Measurements from ENCODE around the gene HFE.

Gene HFE, protein sequence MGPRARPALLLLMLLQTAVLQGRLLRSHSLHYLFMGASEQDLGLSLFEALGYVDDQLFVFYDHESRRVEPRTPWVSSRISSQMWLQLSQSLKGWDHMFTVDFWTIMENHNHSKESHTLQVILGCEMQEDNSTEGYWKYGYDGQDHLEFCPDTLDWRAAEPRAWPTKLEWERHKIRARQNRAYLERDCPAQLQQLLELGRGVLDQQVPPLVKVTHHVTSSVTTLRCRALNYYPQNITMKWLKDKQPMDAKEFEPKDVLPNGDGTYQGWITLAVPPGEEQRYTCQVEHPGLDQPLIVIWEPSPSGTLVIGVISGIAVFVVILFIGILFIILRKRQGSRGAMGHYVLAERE

GRCh38 chr6:26087284-26088115 is at the start of gene HFE:
Gene HFE, plus strand, starts transcription at chr6:26087429. Its CDS starts 12 bp downstream, at chr6:26087441.
- peak; percentile 52 for DNase-seq (ENCODE audit: low spot score)
- TF ChIP-seq, protein P1, sequence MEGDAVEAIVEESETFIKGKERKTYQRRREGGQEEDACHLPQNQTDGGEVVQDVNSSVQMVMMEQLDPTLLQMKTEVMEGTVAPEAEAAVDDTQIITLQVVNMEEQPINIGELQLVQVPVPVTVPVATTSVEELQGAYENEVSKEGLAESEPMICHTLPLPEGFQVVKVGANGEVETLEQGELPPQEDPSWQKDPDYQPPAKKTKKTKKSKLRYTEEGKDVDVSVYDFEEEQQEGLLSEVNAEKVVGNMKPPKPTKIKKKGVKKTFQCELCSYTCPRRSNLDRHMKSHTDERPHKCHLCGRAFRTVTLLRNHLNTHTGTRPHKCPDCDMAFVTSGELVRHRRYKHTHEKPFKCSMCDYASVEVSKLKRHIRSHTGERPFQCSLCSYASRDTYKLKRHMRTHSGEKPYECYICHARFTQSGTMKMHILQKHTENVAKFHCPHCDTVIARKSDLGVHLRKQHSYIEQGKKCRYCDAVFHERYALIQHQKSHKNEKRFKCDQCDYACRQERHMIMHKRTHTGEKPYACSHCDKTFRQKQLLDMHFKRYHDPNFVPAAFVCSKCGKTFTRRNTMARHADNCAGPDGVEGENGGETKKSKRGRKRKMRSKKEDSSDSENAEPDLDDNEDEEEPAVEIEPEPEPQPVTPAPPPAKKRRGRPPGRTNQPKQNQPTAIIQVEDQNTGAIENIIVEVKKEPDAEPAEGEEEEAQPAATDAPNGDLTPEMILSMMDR (IDR thresholded peaks at IDR 0.05; ENCODE audit: borderline replicate concordance, control extremely low read depth, extremely low read depth, insufficient read depth, missing control alignments) = no peak
- in situ Hi-C loops (cut with MboI; ENCODE audit: low sequenced_read_pairs, unreplicated experiment) = no loop called here

DNA sequence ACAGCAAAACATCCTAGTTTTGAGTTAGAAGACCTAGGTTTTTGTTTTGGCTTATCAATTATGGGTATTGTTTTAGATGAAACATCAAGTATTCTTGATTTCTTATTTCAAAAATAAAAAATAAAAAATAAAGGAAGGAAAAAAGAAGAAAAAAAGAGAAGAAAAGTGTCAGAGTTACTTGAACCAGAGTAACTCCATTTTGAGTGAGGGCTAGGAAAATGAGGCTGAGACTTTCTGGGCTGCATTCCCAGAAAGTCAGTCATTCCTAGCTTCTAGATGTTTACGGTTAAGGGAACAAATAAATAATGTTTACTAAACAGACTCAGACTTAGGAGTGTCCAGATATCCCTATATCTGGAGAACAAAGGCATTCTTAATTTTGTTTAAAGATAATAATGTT is 45.3 kb upstream of the HFE start:
- no peak for DNase-seq (ENCODE audit: low spot score)
- TF ChIP-seq, protein P1 (IDR thresholded peaks at IDR 0.05; ENCODE audit: borderline replicate concordance, control extremely low read depth, extremely low read depth, insufficient read depth, missing control alignments) = no peak
- in situ Hi-C loops (cut with MboI; ENCODE audit: low sequenced_read_pairs, unreplicated experiment) = no loop called here

DNA sequence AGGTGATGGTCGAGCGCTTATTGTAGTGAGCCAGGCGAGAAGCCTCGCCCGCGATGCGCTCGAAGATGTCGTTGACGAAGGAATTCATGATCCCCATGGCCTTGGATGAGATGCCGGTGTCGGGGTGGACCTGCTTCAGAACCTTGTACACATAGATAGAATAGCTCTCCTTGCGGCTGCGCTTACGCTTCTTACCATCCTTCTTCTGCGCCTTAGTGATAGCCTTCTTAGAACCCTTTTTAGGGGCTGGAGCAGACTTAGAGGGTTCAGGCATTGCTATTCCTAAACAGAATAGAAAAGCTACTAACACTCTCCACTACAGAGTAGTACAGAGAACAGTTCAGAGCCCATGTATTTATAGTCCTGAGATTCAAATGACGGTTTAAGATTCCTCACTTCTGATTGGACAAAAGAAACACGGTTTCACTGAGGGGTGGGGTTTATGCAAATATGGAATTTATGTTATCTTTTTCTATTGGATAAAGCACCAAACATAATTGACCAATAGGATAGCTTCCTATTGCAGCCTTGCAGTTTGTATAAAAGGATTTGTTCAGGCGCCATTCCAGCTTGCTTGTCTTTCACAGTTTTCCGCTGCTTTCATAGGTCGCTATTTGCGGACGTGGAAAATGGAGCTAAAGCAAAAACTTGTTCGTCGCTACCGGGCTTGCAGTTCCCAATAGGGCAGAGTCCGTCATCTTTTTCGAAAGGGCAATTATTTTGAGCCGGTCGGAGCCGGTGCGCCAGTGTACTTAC is 43.7 kb upstream of the HFE start:
- TF ChIP-seq, protein P1 (IDR thresholded peaks at IDR 0.05; ENCODE audit: borderline replicate concordance, control extremely low read depth, extremely low read depth, insufficient read depth, missing control alignments) = no peak
- DNase-seq (ENCODE audit: low spot score) = peak; percentile 83
- in situ Hi-C loops (cut with MboI; ENCODE audit: low sequenced_read_pairs, unreplicated experiment) = no loop called here

DNA sequence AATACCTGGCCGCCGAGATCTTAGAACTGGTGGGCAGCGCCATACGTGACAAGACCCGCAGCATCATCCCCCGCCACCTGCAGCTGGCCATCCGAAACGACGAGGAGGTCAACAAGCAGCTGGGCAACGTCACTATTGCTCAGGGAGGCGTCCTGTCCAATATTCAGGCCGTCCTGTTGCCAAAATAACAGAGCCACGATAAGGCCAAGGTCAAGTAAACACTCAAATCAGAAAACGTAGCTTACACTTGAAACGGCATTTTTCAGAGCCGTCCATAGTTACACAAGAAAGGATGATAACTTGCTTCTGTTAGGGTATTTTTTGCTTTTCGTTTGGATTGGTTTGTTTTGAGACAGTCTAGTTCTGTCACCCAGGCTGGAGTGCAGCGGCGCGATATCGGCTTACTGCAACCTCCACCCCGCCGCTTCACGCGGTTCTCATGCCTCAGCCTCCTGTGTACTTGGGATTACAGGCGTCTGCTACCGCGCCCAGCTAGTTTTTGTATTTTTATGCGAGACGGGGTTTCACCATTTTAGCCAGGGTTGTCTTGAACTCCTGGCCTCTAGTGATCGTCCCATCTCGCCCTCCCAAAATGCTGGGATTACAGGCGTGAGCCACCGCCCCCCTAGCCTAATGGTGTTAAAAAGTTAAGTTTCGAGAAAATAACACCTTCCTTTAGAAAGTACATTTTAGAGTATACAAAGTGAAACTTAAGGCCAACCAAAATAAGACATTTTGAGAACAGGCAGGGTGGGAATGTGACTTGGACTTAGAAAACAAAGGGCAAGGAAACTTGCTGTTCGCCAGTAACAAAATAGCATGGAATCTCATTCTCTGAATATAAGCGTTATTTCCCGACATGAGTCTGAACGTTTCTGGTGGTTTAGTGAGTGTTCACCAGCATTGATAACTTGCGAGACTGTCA is 42.8 kb upstream of the HFE start:
- TF ChIP-seq, protein P1 (IDR thresholded peaks at IDR 0.05; ENCODE audit: borderline replicate concordance, control extremely low read depth, extremely low read depth, insufficient read depth, missing control alignments) = no peak
- no peak for DNase-seq (ENCODE audit: low spot score)
- in situ Hi-C loops (cut with MboI; ENCODE audit: low sequenced_read_pairs, unreplicated experiment) = no loop called here

DNA sequence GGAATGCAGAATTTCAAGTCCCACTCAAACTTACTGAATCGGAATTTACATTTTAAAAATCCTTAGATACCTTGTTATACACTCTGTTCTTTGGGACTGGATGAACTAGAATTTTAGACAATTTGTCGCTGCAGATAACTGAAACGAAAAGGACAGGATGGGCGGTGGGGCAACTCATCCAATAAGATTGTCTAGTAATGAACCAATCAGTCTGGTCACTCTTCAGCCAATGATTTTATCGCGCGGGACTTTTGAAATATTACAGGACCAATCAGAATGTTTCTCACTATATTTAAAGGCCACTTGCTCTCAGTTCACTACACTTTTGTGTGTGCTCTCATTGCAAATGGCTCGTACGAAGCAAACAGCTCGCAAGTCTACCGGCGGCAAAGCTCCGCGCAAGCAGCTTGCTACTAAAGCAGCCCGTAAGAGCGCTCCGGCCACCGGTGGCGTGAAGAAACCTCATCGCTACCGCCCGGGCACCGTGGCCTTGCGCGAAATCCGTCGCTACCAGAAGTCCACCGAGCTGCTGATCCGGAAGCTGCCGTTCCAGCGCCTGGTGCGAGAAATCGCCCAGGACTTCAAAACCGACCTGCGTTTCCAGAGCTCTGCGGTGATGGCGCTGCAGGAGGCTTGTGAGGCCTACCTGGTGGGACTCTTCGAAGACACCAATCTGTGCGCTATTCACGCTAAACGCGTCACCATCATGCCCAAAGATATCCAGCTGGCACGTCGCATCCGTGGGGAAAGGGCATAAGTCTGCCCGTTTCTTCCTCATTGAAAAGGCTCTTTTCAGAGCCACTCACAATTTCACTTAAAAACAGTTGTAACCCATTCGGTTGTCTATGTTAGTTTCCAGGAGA is 41.9 kb upstream of the HFE start:
- in situ Hi-C loops (cut with MboI; ENCODE audit: low sequenced_read_pairs, unreplicated experiment) = no loop called here
- DNase-seq (ENCODE audit: low spot score) = peak; percentile 87
- TF ChIP-seq, protein P1 (IDR thresholded peaks at IDR 0.05; ENCODE audit: borderline replicate concordance, control extremely low read depth, extremely low read depth, insufficient read depth, missing control alignments) = no peak

Data from GM13976 (cell line).